Measurements from ENCODE around the gene ADGRD1.

GRCh38 chr12:131130311-131130911 lies 176.7 kb downstream of the ADGRD1 start:
- TF ChIP-seq ZNF138 (CRISPR knock-in tag; conservative IDR thresholded peaks at IDR 0.05) (no peak), NR2C2 (CRISPR knock-in tag; IDR thresholded peaks at IDR 0.05) (no peak), CTCF (IDR thresholded peaks at IDR 0.05) (no peak), FOXJ3 (CRISPR knock-in tag; IDR thresholded peaks at IDR 0.05; ENCODE audit: borderline replicate concordance) (no peak), TEAD4 (CRISPR knock-in tag; IDR thresholded peaks at IDR 0.05) (no peak), ZNF263 (CRISPR knock-in tag; IDR thresholded peaks at IDR 0.05; ENCODE audit: low read depth) (no peak), SOX15 (CRISPR knock-in tag; IDR thresholded peaks at IDR 0.05) (no peak), FOXP1 (CRISPR knock-in tag; IDR thresholded peaks at IDR 0.05; ENCODE audit: borderline replicate concordance) (no peak), ZSCAN18 (CRISPR knock-in tag; IDR thresholded peaks at IDR 0.05) (no peak), TP53 (CRISPR knock-in tag; IDR thresholded peaks at IDR 0.05) (no peak), PRDM15 (CRISPR knock-in tag; IDR thresholded peaks at IDR 0.05) (no peak), SMAD4 (CRISPR knock-in tag; IDR thresholded peaks at IDR 0.05) (no peak), ZBTB21 (CRISPR knock-in tag; IDR thresholded peaks at IDR 0.05; ENCODE audit: borderline replicate concordance) (no peak)

All from WTC11 (cell line).